Measurements from ENCODE around the gene CTSD. TPM values are rescaled to one million over a fixed set of nuclear protein-coding genes. Genes with fewer than 3 reads are reported as not detected.

CTSD gene
- total and polyA plus RNA-seq, 5 donors from 2014 or later: 104 to 175 (median 151) TPM

DNA sequence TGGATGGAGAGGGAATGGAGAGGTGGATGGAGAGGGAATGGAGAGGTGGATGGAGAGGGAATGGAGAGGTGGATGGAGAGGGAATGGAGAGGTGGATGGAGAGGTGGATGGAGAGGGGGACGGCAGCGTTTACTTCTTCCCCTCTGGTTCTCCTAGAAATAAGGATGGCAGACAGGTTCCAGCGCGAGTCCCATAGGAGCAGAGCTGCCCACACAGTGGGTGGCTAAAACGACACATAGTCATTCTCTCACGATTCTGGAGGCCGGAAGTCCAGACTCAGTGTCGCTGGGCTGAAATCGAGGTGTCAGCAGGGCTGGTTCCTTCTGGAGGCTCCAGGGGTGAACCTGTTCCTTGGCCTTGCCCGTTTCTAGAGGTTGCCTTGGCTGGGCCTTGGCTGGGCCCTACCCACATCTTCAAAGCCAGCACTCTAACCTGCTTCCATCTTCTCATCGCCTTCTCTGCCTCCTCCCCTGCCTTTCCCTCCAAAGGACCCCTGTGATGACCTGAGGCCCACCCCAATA, 12.7 kb upstream of the CTSD start:
- Mint-ChIP-seq H3K9me3 (no peaks in the 10 kb centered on the region), H3K36me3 (no peaks in the 10 kb centered on the region), H3K27ac (no peak overlapping the region), H3K4me3 (no peak overlapping the region), H3K27me3 (no peaks in the 10 kb centered on the region), H3K4me1 (peaks cover 0 to 22% (median 7%) of the 10 kb centered on the region in 4 donors)
- Histone ChIP-seq H3K4me3 (ENCODE audit: low read depth, low read length) (no peak overlapping the region), H3K27ac (ENCODE audit: insufficient read depth, low read length, poor library complexity, severe bottlenecking) (no peak overlapping the region), H3K4me1 (ENCODE audit: control insufficient read depth, insufficient read depth, low read length, poor library complexity, severe bottlenecking) (peaks cover 11% of the 10 kb centered on the region), H3K9me3 (ENCODE audit: control insufficient read depth in 2 of 2, low read length in 2 of 2) (no peaks in the 10 kb centered on the region), H3K27me3 (ENCODE audit: control insufficient read depth, insufficient read depth, low read length) (no peaks in the 10 kb centered on the region), H3K36me3 (ENCODE audit: control insufficient read depth, insufficient read depth, low read length) (no peaks in the 10 kb centered on the region)
- DNase-seq (no peak), ATAC-seq (ENCODE audit: low read depth in 2 of 2) (no peak)

GRCh38 chr11:1774886-1775285, 11.2 kb upstream of the CTSD start:
- no peaks in the 10 kb centered on the region for H3K9me3 Mint-ChIP-seq
- H3K27ac Mint-ChIP-seq: no peak overlapping the region
- H3K4me3 Mint-ChIP-seq: no peak overlapping the region
- Histone ChIP-seq H3K9me3 (ENCODE audit: control insufficient read depth in 2 of 2, low read length in 2 of 2) (no peaks in the 10 kb centered on the region), H3K4me1 (ENCODE audit: control insufficient read depth, insufficient read depth, low read length, poor library complexity, severe bottlenecking) (peaks cover 11% of the 10 kb centered on the region), H3K4me3 (ENCODE audit: low read depth, low read length) (no peak overlapping the region), H3K27ac (ENCODE audit: insufficient read depth, low read length, poor library complexity, severe bottlenecking) (no peak overlapping the region), H3K27me3 (ENCODE audit: control insufficient read depth, insufficient read depth, low read length) (no peaks in the 10 kb centered on the region), H3K36me3 (ENCODE audit: control insufficient read depth, insufficient read depth, low read length) (no peaks in the 10 kb centered on the region)
- DNase-seq (no peak), ATAC-seq (ENCODE audit: low read depth in 2 of 2) (no peak)
- no peaks in the 10 kb centered on the region for H3K27me3 Mint-ChIP-seq
- H3K4me1 Mint-ChIP-seq: peaks cover 2 to 28% (median 7%) of the 10 kb centered on the region in 4 donors
- no peaks in the 10 kb centered on the region for H3K36me3 Mint-ChIP-seq

DNA sequence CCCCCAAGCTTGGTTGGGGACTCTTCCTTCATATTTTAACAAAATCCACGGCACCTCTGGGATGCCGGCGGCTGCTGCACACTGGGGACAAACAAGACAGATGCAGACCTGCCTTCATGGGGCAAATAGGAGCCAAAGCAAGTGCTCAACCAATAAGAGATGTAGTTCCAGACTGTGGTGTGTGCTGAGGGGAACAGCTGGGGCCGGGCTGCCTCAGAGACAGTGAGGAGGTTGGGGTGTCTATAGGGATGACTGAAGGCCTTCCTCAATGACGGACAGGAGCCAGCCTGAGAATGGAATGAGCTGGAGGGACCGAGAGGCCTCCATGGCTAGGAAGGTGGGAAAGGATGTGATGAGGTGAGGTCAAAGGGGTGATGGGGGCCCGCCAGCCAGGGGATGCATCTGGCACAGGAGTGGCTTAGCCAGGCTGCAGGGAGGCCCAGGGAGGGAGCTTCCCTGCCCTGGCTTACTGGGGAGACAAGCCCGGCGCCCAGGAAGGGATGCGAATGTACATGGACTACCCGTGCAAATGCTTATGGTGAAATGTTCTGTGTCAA, 10.3 kb upstream of the CTSD start:
- ATAC-seq (ENCODE audit: low read depth in 2 of 2): no peak

DNA sequence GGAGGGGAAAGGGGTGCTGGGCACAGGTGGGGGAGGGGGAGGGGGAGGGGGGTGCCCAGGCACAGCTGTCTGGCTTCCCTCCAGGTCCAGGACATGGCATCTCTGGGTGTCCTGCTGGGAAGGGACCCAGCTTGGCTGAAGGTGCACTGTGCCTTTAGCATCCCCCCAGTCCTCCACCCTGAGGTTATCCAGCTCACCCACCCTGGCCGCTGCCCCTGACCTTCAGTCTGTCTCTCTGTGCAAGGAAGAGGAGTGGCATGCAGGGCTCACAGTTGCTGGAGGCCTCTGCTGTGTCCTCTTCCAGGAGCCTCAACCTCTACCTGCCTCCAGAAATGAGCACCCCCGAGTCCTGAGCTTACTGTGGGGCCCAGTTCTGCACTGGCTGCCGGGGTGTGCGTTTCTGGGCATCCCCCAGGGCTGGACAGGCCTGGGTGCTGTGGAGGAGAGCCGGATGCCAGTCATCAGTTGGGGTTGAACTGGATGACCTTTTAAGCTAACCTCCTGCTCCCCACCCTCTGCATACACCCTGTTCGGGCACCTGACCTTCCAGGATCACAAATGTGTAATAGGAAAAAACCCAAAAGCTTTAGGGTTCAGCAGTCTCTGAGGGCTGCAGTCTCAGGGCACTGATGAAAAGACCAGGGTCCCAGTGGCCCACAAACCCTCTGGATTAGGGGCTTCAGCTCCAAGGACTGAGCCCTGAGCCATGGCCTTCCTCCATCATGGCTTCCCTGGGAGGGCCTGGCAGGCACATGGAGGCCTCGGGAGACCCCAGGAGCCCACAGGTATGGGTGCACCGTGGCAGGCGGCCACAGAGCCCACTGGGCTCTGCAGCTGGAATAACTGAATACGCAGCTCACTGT, 9.6 kb upstream of the CTSD start:
- Histone ChIP-seq H3K9me3 (ENCODE audit: control insufficient read depth in 2 of 2, low read length in 2 of 2) (no peaks in the 10 kb centered on the region), H3K4me1 (ENCODE audit: control insufficient read depth, insufficient read depth, low read length, poor library complexity, severe bottlenecking) (peaks cover 11% of the 10 kb centered on the region), H3K36me3 (ENCODE audit: control insufficient read depth, insufficient read depth, low read length) (no peaks in the 10 kb centered on the region), H3K27ac (ENCODE audit: insufficient read depth, low read length, poor library complexity, severe bottlenecking) (no peak overlapping the region), H3K4me3 (ENCODE audit: low read depth, low read length) (no peak overlapping the region), H3K27me3 (ENCODE audit: control insufficient read depth, insufficient read depth, low read length) (no peaks in the 10 kb centered on the region)
- DNase-seq (peak in 1 of 3 donors; percentile 0), ATAC-seq (ENCODE audit: low read depth in 2 of 2) (no peak)
- no peaks in the 10 kb centered on the region for H3K36me3 Mint-ChIP-seq
- peak overlapping the region; percentile 52 to 65 (median 58) for H3K27ac Mint-ChIP-seq
- peaks cover 5 to 30% (median 8%) of the 10 kb centered on the region in 4 donors for H3K4me1 Mint-ChIP-seq
- no peaks in the 10 kb centered on the region for H3K9me3 Mint-ChIP-seq
- H3K27me3 Mint-ChIP-seq: no peaks in the 10 kb centered on the region
- H3K4me3 Mint-ChIP-seq: peak overlapping the region in 1 of 4 donors; percentile 35

More for the DNA sequence above, 10.3 kb upstream of the CTSD start:
- DNase-seq: no peak
- H3K4me1 ChIP-seq (ENCODE audit: control insufficient read depth, insufficient read depth, low read length, poor library complexity, severe bottlenecking): peaks cover 11% of the 10 kb centered on the region
- no peak overlapping the region for H3K27ac ChIP-seq (ENCODE audit: insufficient read depth, low read length, poor library complexity, severe bottlenecking)
- Mint-ChIP-seq H3K9me3 (no peaks in the 10 kb centered on the region), H3K27me3 (no peaks in the 10 kb centered on the region), H3K4me3 (no peak overlapping the region), H3K27ac (peak overlapping the region in 1 of 3 donors; percentile 58), H3K4me1 (peaks cover 5 to 28% (median 7%) of the 10 kb centered on the region in 4 donors), H3K36me3 (no peaks in the 10 kb centered on the region)
- H3K9me3 ChIP-seq (ENCODE audit: control insufficient read depth in 2 of 2, low read length in 2 of 2): no peaks in the 10 kb centered on the region
- no peak overlapping the region for H3K4me3 ChIP-seq (ENCODE audit: low read depth, low read length)
- H3K27me3 ChIP-seq (ENCODE audit: control insufficient read depth, insufficient read depth, low read length): no peaks in the 10 kb centered on the region
- H3K36me3 ChIP-seq (ENCODE audit: control insufficient read depth, insufficient read depth, low read length): no peaks in the 10 kb centered on the region

GRCh38 chr11:1772270-1773130, 8.8 kb upstream of the CTSD start:
- peak; percentile 13 to 71 (median 35) for DNase-seq
- peaks cover 11% of the 10 kb centered on the region for H3K4me1 ChIP-seq (ENCODE audit: control insufficient read depth, insufficient read depth, low read length, poor library complexity, severe bottlenecking)
- Mint-ChIP-seq H3K9me3 (no peaks in the 10 kb centered on the region), H3K36me3 (no peaks in the 10 kb centered on the region), H3K4me1 (peaks cover 5 to 30% (median 9%) of the 10 kb centered on the region in 4 donors), H3K27me3 (no peaks in the 10 kb centered on the region), H3K27ac (peak overlapping the region in 2 of 3 donors; percentile 94), H3K4me3 (peak overlapping the region; percentile 34 to 84 (median 56))
- peak; percentile 79 to 82 for ATAC-seq (ENCODE audit: low read depth in 2 of 2)
- no peak overlapping the region for H3K4me3 ChIP-seq (ENCODE audit: low read depth, low read length)
- no peaks in the 10 kb centered on the region for H3K36me3 ChIP-seq (ENCODE audit: control insufficient read depth, insufficient read depth, low read length)
- H3K9me3 ChIP-seq (ENCODE audit: control insufficient read depth in 2 of 2, low read length in 2 of 2): no peaks in the 10 kb centered on the region
- H3K27ac ChIP-seq (ENCODE audit: insufficient read depth, low read length, poor library complexity, severe bottlenecking): no peak overlapping the region
- H3K27me3 ChIP-seq (ENCODE audit: control insufficient read depth, insufficient read depth, low read length): no peaks in the 10 kb centered on the region

- Mint-ChIP-seq H3K4me1 (peaks cover 5 to 30% (median 9%) of the 10 kb centered on the region in 4 donors), H3K27ac (peak overlapping the region in 1 of 3 donors; percentile 72), H3K9me3 (no peaks in the 10 kb centered on the region), H3K27me3 (no peaks in the 10 kb centered on the region), H3K4me3 (peak overlapping the region in 1 of 4 donors; percentile 57), H3K36me3 (no peaks in the 10 kb centered on the region)
- no peak for DNase-seq
- Histone ChIP-seq H3K9me3 (ENCODE audit: control insufficient read depth in 2 of 2, low read length in 2 of 2) (no peaks in the 10 kb centered on the region), H3K27ac (ENCODE audit: insufficient read depth, low read length, poor library complexity, severe bottlenecking) (no peak overlapping the region), H3K27me3 (ENCODE audit: control insufficient read depth, insufficient read depth, low read length) (no peaks in the 10 kb centered on the region), H3K36me3 (ENCODE audit: control insufficient read depth, insufficient read depth, low read length) (no peaks in the 10 kb centered on the region), H3K4me1 (ENCODE audit: control insufficient read depth, insufficient read depth, low read length, poor library complexity, severe bottlenecking) (peaks cover 11% of the 10 kb centered on the region), H3K4me3 (ENCODE audit: low read depth, low read length) (no peak overlapping the region)
- ATAC-seq (ENCODE audit: low read depth in 2 of 2): no peak
These were observed 8.0 kb upstream of the CTSD start for GRCh38 chr11:1771700-1772099.

DNA sequence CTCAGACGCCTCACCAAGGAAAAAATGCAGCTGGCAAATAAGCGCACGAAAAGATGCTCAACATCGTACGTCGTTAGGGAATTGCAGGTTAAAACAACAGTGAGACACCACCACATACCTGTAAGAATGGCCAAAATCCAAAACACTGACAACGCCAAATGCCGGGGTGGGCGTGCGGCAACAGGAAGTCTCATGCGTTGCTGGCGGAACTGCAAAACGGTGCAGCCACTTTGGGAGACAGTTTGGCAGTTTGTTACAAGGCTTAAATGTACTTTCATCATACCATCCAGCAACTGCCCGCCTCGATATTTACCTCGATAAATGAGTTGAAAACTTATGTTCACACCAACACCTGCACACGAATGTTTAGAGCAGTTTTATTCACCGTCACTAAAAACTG, 7.5 kb upstream of the CTSD start:
- no peak for ATAC-seq (ENCODE audit: low read depth in 2 of 2)
- no peaks in the 10 kb centered on the region for H3K27me3 ChIP-seq (ENCODE audit: control insufficient read depth, insufficient read depth, low read length)
- peaks cover 11% of the 10 kb centered on the region for H3K4me1 ChIP-seq (ENCODE audit: control insufficient read depth, insufficient read depth, low read length, poor library complexity, severe bottlenecking)
- Mint-ChIP-seq H3K27ac (no peak overlapping the region), H3K27me3 (no peaks in the 10 kb centered on the region), H3K4me3 (no peak overlapping the region), H3K9me3 (no peaks in the 10 kb centered on the region), H3K36me3 (no peaks in the 10 kb centered on the region), H3K4me1 (peaks cover 5 to 30% (median 9%) of the 10 kb centered on the region in 4 donors)
- no peaks in the 10 kb centered on the region for H3K36me3 ChIP-seq (ENCODE audit: control insufficient read depth, insufficient read depth, low read length)
- no peaks in the 10 kb centered on the region for H3K9me3 ChIP-seq (ENCODE audit: control insufficient read depth in 2 of 2, low read length in 2 of 2)
- no peak overlapping the region for H3K4me3 ChIP-seq (ENCODE audit: low read depth, low read length)
- H3K27ac ChIP-seq (ENCODE audit: insufficient read depth, low read length, poor library complexity, severe bottlenecking): no peak overlapping the region
- DNase-seq: no peak
